ENCODE data around the gene EDIL3. TPM values are rescaled to one million over a fixed set of nuclear protein-coding genes. Genes with fewer than 3 reads are reported as not detected.

Gene EDIL3
- total RNA-seq, 1 experiment from 2014 or later: 0.32 TPM

DNA sequence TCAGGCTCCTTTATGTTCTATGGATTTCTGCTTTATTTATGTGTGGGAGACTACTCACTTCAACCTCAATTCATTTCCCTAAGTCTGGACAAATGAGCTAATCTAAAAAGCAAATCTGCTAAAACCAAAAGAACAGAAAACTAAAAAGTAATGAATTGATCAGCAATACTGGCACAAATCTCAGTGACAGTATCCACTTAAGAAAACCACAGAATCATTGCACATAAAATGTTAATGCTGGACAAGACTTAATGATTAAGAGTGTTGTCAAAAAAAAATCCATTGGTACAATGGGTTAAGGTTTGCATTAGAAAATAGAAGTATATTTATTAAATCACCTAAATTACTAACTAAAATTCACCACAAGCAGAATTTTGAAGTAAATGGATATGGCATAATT, 147.6 kb downstream of the EDIL3 start:
- intact Hi-C loops (cut with micrococcal nuclease): no loop called here

More for the DNA sequence above, 147.6 kb downstream of the EDIL3 start:
- ATAC-seq (no peak), DNase-seq (ENCODE audit: low read depth, low spot score) (no peak)
- Histone ChIP-seq H3K9me2 (ENCODE audit: insufficient read depth) (no peaks in the 10 kb centered on the region), H3K4me3 (replicated peaks in 1 of 2; ENCODE audit: low read depth in 1 of 2, low read length in 2 of 2) (no peak overlapping the region), H3K27me3 (ENCODE audit: insufficient read depth, low read length) (no peaks in the 10 kb centered on the region), H3K27ac (ENCODE audit: low read depth, low read length) (no peak overlapping the region), H3K9me3 (ENCODE audit: control insufficient read depth in 1 of 2, insufficient read depth in 1 of 2, low read depth in 1 of 2, low read length in 2 of 2) (no peaks in the 10 kb centered on the region), H2AFZ (ENCODE audit: low read depth, low read length, poor library complexity, severe bottlenecking) (no peak overlapping the region), H4K20me1 (ENCODE audit: insufficient read depth) (no peaks in the 10 kb centered on the region), H3K36me3 (ENCODE audit: control insufficient read depth in 1 of 2, insufficient read depth in 2 of 2, low read length in 2 of 2) (no peaks in the 10 kb centered on the region), H3K9ac (ENCODE audit: low read length) (no peak overlapping the region), H3K79me2 (ENCODE audit: insufficient read depth, low read length) (no peaks in the 10 kb centered on the region), H3K4me2 (ENCODE audit: low read length) (no peak overlapping the region), H3K4me1 (ENCODE audit: control insufficient read depth in 1 of 2, insufficient read depth in 2 of 2, low read length in 2 of 2) (no peaks in the 10 kb centered on the region)
- TF ChIP-seq SP1 (IDR thresholded peaks at IDR 0.05; ENCODE audit: low read depth): no peak
- no peak for TF ChIP-seq FOSL1 (IDR thresholded peaks at IDR 0.05; ENCODE audit: low read depth)
- no peak for TF ChIP-seq POLR2A (IDR thresholded peaks at IDR 0.05; ENCODE audit: borderline replicate concordance, extremely low read depth, insufficient read depth, insufficient read length)
- no peak for TF ChIP-seq RAD21 (IDR thresholded peaks at IDR 0.05; ENCODE audit: low read depth)
- no peak for TF ChIP-seq EGR1 (IDR thresholded peaks at IDR 0.05; ENCODE audit: low read depth)
- TF ChIP-seq ZNF274 (IDR thresholded peaks at IDR 0.05; ENCODE audit: low read depth, low read length): no peak
- TF ChIP-seq, protein P1, sequence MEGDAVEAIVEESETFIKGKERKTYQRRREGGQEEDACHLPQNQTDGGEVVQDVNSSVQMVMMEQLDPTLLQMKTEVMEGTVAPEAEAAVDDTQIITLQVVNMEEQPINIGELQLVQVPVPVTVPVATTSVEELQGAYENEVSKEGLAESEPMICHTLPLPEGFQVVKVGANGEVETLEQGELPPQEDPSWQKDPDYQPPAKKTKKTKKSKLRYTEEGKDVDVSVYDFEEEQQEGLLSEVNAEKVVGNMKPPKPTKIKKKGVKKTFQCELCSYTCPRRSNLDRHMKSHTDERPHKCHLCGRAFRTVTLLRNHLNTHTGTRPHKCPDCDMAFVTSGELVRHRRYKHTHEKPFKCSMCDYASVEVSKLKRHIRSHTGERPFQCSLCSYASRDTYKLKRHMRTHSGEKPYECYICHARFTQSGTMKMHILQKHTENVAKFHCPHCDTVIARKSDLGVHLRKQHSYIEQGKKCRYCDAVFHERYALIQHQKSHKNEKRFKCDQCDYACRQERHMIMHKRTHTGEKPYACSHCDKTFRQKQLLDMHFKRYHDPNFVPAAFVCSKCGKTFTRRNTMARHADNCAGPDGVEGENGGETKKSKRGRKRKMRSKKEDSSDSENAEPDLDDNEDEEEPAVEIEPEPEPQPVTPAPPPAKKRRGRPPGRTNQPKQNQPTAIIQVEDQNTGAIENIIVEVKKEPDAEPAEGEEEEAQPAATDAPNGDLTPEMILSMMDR (IDR thresholded peaks at IDR 0.05 in 2 of 3, conservative IDR thresholded peaks at IDR 0.05 in 1 of 3; ENCODE audit: borderline replicate concordance in 1 of 3, insufficient read depth in 1 of 3, low read depth in 2 of 3, low read length in 2 of 3): no peak
- TF ChIP-seq ELF1 (IDR thresholded peaks at IDR 0.05; ENCODE audit: borderline replicate concordance, low read depth): no peak
- TF ChIP-seq YY1 (IDR thresholded peaks at IDR 0.05; ENCODE audit: extremely low read depth, insufficient replicate concordance, low read depth, low read length): no peak
- TF ChIP-seq, protein P2, sequence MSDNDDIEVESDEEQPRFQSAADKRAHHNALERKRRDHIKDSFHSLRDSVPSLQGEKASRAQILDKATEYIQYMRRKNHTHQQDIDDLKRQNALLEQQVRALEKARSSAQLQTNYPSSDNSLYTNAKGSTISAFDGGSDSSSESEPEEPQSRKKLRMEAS (IDR thresholded peaks at IDR 0.05): no peak
- no peak for TF ChIP-seq ZFX (IDR thresholded peaks at IDR 0.05)
- TF ChIP-seq EZH2phosphoT487 (IDR thresholded peaks at IDR 0.05; ENCODE audit: borderline replicate concordance): no peak
- TF ChIP-seq, protein P3, sequence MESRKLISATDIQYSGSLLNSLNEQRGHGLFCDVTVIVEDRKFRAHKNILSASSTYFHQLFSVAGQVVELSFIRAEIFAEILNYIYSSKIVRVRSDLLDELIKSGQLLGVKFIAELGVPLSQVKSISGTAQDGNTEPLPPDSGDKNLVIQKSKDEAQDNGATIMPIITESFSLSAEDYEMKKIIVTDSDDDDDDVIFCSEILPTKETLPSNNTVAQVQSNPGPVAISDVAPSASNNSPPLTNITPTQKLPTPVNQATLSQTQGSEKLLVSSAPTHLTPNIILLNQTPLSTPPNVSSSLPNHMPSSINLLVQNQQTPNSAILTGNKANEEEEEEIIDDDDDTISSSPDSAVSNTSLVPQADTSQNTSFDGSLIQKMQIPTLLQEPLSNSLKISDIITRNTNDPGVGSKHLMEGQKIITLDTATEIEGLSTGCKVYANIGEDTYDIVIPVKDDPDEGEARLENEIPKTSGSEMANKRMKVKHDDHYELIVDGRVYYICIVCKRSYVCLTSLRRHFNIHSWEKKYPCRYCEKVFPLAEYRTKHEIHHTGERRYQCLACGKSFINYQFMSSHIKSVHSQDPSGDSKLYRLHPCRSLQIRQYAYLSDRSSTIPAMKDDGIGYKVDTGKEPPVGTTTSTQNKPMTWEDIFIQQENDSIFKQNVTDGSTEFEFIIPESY (IDR thresholded peaks at IDR 0.05; ENCODE audit: extremely low read depth, insufficient replicate concordance, low read length): no peak
- TF ChIP-seq CEBPB (IDR thresholded peaks at IDR 0.05; ENCODE audit: low read depth): no peak
- TF ChIP-seq, protein P4, sequence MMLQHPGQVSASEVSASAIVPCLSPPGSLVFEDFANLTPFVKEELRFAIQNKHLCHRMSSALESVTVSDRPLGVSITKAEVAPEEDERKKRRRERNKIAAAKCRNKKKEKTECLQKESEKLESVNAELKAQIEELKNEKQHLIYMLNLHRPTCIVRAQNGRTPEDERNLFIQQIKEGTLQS (IDR thresholded peaks at IDR 0.05): no peak
- no peak for TF ChIP-seq SIN3A (IDR thresholded peaks at IDR 0.05; ENCODE audit: low read depth)
- no peak for TF ChIP-seq TCF7L2 (IDR thresholded peaks at IDR 0.05; ENCODE audit: borderline replicate concordance, extremely low read depth, insufficient read depth, insufficient read length)
- no TSS peak for BruUV-seq (replicated peaks)
- ChIA-PET CTCF (no interaction called here), POLR2A (no interaction called here), RAD21 (ENCODE audit: low non-redundant PET in 1 of 2, low total read pairs in 2 of 2, uncharacterized antibody in 2 of 2, unreplicated experiment in 2 of 2) (no interaction called here)

Data from HCT116 (cell line).